H9 (cell line): ENCODE results near the gene RIBC2. TPM values are rescaled to one million over a fixed set of nuclear protein-coding genes. Genes with fewer than 3 reads are reported as not detected.

Experiments
- DNase-seq: peaks from one replicate; pipeline ENCODE4 v3.0.0-alpha.2; 2017
- H2AFZ ChIP-seq: one replicate; pipeline ENCODE4 v1.6.1; 2013; ENCODE audit warnings: mild to moderate bottlenecking, low read length, control low read depth, moderate library complexity
- H2AK5ac ChIP-seq: 2 replicates; pipeline ENCODE4 v1.6.1; 2013; ENCODE audit warnings: low read length, control low read depth, mixed read lengths; ENCODE audit not compliant: insufficient read length
- H2BK120ac ChIP-seq: one replicate; pipeline ENCODE4 v1.6.1; 2013; ENCODE audit warnings: low read depth, mild to moderate bottlenecking, low read length, control low read depth, inconsistent platforms; ENCODE audit not compliant: poor library complexity, severe bottlenecking
- H2BK12ac ChIP-seq: 2 replicates; pipeline ENCODE4 v1.6.1; 2013; ENCODE audit warnings: low read length, control low read depth, mixed read lengths, low read depth; ENCODE audit not compliant: insufficient read length
- H2BK15ac ChIP-seq: 2 replicates; pipeline ENCODE4 v1.6.1; 2013; ENCODE audit warnings: low read depth, low read length, control low read depth
- H2BK20ac ChIP-seq: one replicate; pipeline ENCODE4 v1.6.1; 2013; ENCODE audit warnings: low read depth, mild to moderate bottlenecking, low read length, control low read depth, inconsistent platforms; ENCODE audit not compliant: poor library complexity, severe bottlenecking
- H2BK5ac ChIP-seq: 2 replicates; pipeline ENCODE4 v1.6.1; 2013; ENCODE audit warnings: low read length, control low read depth, mixed read lengths; ENCODE audit not compliant: insufficient read length
- H3K14ac ChIP-seq: 2 replicates; pipeline ENCODE4 v1.6.1; 2013; ENCODE audit warnings: low read length, control low read depth; ENCODE audit not compliant: insufficient read depth
- H3K18ac ChIP-seq: 2 replicates; pipeline ENCODE4 v1.6.1; 2013; ENCODE audit warnings: low read depth, mild to moderate bottlenecking, mixed read lengths, low read length, control low read depth; ENCODE audit not compliant: insufficient read length
- H3K23ac ChIP-seq: 2 replicates; pipeline ENCODE4 v1.6.1; 2013; ENCODE audit warnings: low read length, control low read depth, mixed read lengths, low read depth; ENCODE audit not compliant: insufficient read length
- H3K23me2 ChIP-seq: 2 replicates; pipeline ENCODE4 v1.6.1; 2013; ENCODE audit warnings: low read depth, mild to moderate bottlenecking, mixed read lengths, low read length, control low read depth; ENCODE audit not compliant: insufficient read length, poor library complexity, severe bottlenecking
- H3K27ac ChIP-seq: 2 replicates; pipeline ENCODE4 v1.5.1; 2013; ENCODE audit warnings: low read length, control low read depth, mixed read lengths, low read depth; ENCODE audit not compliant: insufficient read length
- H3K27me3 ChIP-seq: 2 replicates; pipeline ENCODE4 v1.6.1; 2013; ENCODE audit warnings: low read length, control low read depth, inconsistent platforms; ENCODE audit not compliant: insufficient read depth
- H3K4ac ChIP-seq: 2 replicates; pipeline ENCODE4 v1.6.1; 2013; ENCODE audit warnings: low read depth, mild to moderate bottlenecking, control low read depth, inconsistent platforms, low read length, moderate library complexity
- H3K4me1 ChIP-seq: 2 replicates; pipeline ENCODE4 v1.6.1; 2013; ENCODE audit warnings: low read length, control low read depth, inconsistent platforms; ENCODE audit not compliant: insufficient read depth
- H3K4me2 ChIP-seq: 2 replicates; pipeline ENCODE4 v1.6.1; 2013; ENCODE audit warnings: low read length, control low read depth, mixed read lengths; ENCODE audit not compliant: insufficient read length, insufficient read depth
- H3K56ac ChIP-seq: 2 replicates; pipeline ENCODE4 v1.6.1; 2013; ENCODE audit warnings: low read depth, mild to moderate bottlenecking, mixed read lengths, low read length, control low read depth; ENCODE audit not compliant: insufficient read length
- H3K79me1 ChIP-seq: 2 replicates; pipeline ENCODE4 v1.6.1; 2013; ENCODE audit warnings: low read depth, mild to moderate bottlenecking, moderate library complexity, low read length, control low read depth, inconsistent platforms; ENCODE audit not compliant: insufficient read depth, poor library complexity, severe bottlenecking
- H3K79me2 ChIP-seq: 2 replicates; pipeline ENCODE4 v1.6.1; 2013; ENCODE audit warnings: low read length, control low read depth, inconsistent platforms; ENCODE audit not compliant: insufficient read depth
- H3K9ac ChIP-seq: 2 replicates; pipeline ENCODE4 v1.6.1; 2013; ENCODE audit warnings: low read length, control low read depth, mixed read lengths; ENCODE audit not compliant: insufficient read length; ENCODE audit errors: extremely low read depth
- H3K9me3 ChIP-seq: one replicate; pipeline ENCODE4 v1.6.1; 2013; ENCODE audit warnings: low read depth, low read length, inconsistent platforms; ENCODE audit not compliant: control insufficient read depth
- H3T11ph ChIP-seq: one replicate; pipeline ENCODE4 v1.6.1; 2013; ENCODE audit warnings: mild to moderate bottlenecking, low read length, control low read depth, inconsistent platforms
- H4K20me1 ChIP-seq: one replicate; pipeline ENCODE4 v1.6.1; 2013; ENCODE audit not compliant: control insufficient read depth, insufficient read length, insufficient read depth
- H4K5ac ChIP-seq: 2 replicates; pipeline ENCODE4 v1.6.1; 2013; ENCODE audit warnings: low read depth, mild to moderate bottlenecking, mixed read lengths, low read length, control low read depth; ENCODE audit not compliant: insufficient read length
- H4K8ac ChIP-seq: replicated peaks from 2 replicates; pipeline ENCODE4 v1.6.1; 2013; ENCODE audit warnings: low read length, control low read depth, mixed read lengths, low read depth; ENCODE audit not compliant: insufficient read length
- H4K91ac ChIP-seq: 2 replicates; pipeline ENCODE4 v1.6.1; 2013; ENCODE audit warnings: low read depth, mild to moderate bottlenecking, moderate library complexity, mixed read lengths, low read length, control low read depth; ENCODE audit not compliant: insufficient read length
- H3K27ac Mint-ChIP-seq, 3 experiments: 2 replicates in 2 of 3; 3 replicates in 1 of 3; pipeline ENCODE4 v1.8.0; 2020 to 2021; ENCODE audit warnings: mixed read lengths in 3 of 3, mild to moderate bottlenecking in 1 of 3, moderate library complexity in 1 of 3
- H3K27me3 Mint-ChIP-seq: 2 replicates; pipeline ENCODE4 v1.8.0; 2021; ENCODE audit warnings: low read depth, mild to moderate bottlenecking, moderate library complexity, mixed read lengths
- H3K36me3 Mint-ChIP-seq, 3 experiments: 2 replicates in 2 of 3; 3 replicates in 1 of 3; pipeline ENCODE4 v1.8.0; 2020 to 2021; ENCODE audit warnings: low read depth in 3 of 3, mixed read lengths in 3 of 3; ENCODE audit not compliant: insufficient read depth in 1 of 3
- H3K4me1 Mint-ChIP-seq, 2 experiments: 2 replicates each; pipeline ENCODE4 v1.8.0; 2020; ENCODE audit warnings: mixed read lengths in 2 of 2
- H3K4me3 Mint-ChIP-seq, 2 experiments: 2 replicates in 1 of 2; 3 replicates in 1 of 2; pipeline ENCODE4 v1.8.0; 2020 to 2021; ENCODE audit warnings: mild to moderate bottlenecking in 2 of 2, mixed read lengths in 2 of 2, moderate library complexity in 1 of 2
- H3K9me3 Mint-ChIP-seq, 2 experiments: 2 replicates in 1 of 2; 3 replicates in 1 of 2; pipeline ENCODE4 v1.8.0; 2020; ENCODE audit warnings: mild to moderate bottlenecking in 2 of 2, mixed read lengths in 2 of 2, moderate library complexity in 1 of 2
- WGBS: extraction: QIAGEN DNeasy Blood & Tissue Kit; methylation state at CpG from one replicate; pipeline ENCODE4 v1.1.7; 2013; ENCODE audit warnings: missing lambda C conversion rate, low lambda C conversion rate, mixed read lengths; ENCODE audit not compliant: insufficient read length; ENCODE audit errors: extremely low coverage; 5-methylcytosine and 5-hydroxymethylcytosine counted together
- total RNA-seq: library from RNA; stranded (reverse); gene quantifications from 2 replicates; pipeline ENCODE4 v1.2.1, GENCODE V29; 2021
- TF ChIP-seq, protein P1 (sequence below): fragments of 200-600 bp; sonication (generic); conservative IDR thresholded peaks from 3 replicates; pipeline ENCODE4 v1.8.0; 2021; ENCODE audit warnings: antibody characterized with exemption, mild to moderate bottlenecking

The RIBC2 gene
- total RNA-seq, 1 experiment from 2014 or later, result 4.1 TPM

DNA sequence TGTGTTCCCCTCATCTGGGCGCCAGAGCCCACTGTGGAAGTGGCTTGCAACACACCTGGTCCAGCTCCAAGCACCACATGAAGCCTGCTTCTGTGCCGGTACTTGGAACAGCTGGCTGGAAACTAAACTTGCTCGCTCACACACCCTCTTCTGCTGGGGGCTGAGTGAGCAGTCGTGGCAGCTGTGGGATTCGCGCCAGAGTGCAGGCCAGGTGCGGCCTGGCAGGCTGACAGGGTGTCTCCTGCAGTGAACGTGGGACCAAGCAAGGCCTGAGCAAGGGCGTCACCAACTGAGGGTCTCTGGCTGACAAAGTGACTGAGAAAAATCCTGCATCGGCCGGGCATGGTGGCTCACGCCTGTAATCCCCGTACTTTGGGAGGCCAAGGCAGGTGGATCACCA lies 15.3 kb upstream of the RIBC2 start:
- H3K79me2 ChIP-seq, result no peaks in the 10 kb centered on the region
- no peaks in the 10 kb centered on the region for H4K20me1 ChIP-seq
- no peak overlapping the region for H4K91ac ChIP-seq
- no peak overlapping the region; the same call in 1 of the 2 replicates for H3K14ac ChIP-seq
- no peak overlapping the region for H3K4me3 Mint-ChIP-seq
- no peak overlapping the region for H3K18ac ChIP-seq
- DNase-seq, result no peak
- H3K27me3 ChIP-seq, result no peaks in the 10 kb centered on the region
- no peak overlapping the region for H3T11ph ChIP-seq
- H3K56ac ChIP-seq, result no peak overlapping the region
- no peak overlapping the region for H2AFZ ChIP-seq
- H3K9me3 Mint-ChIP-seq, result no peaks in the 10 kb centered on the region
- H3K23me2 ChIP-seq, result no peaks in the 10 kb centered on the region
- no peak overlapping the region for H2BK15ac ChIP-seq
- no peak overlapping the region for H2AK5ac ChIP-seq
- H3K27ac ChIP-seq, result no peak overlapping the region
- no peaks in the 10 kb centered on the region for H3K9me3 ChIP-seq
- no peak overlapping the region for H2BK120ac ChIP-seq
- no peaks in the 10 kb centered on the region for H3K36me3 Mint-ChIP-seq
- no peak overlapping the region for H3K27ac Mint-ChIP-seq
- no peak overlapping the region for H2BK12ac ChIP-seq
- no peak overlapping the region for H3K4ac ChIP-seq
- no peaks in the 10 kb centered on the region for H3K79me1 ChIP-seq
- no peak overlapping the region for H3K4me2 ChIP-seq
- no peak overlapping the region for H4K5ac ChIP-seq
- no peak overlapping the region for H3K9ac ChIP-seq
- no peak overlapping the region for H2BK20ac ChIP-seq
- no peak overlapping the region for H4K8ac ChIP-seq
- H2BK5ac ChIP-seq, result no peak overlapping the region
- H3K4me1 Mint-ChIP-seq, result peaks cover 2 to 10% of the 10 kb centered on the region in 2 experiments
- no peak overlapping the region for H3K23ac ChIP-seq
- TF ChIP-seq, protein P1, sequence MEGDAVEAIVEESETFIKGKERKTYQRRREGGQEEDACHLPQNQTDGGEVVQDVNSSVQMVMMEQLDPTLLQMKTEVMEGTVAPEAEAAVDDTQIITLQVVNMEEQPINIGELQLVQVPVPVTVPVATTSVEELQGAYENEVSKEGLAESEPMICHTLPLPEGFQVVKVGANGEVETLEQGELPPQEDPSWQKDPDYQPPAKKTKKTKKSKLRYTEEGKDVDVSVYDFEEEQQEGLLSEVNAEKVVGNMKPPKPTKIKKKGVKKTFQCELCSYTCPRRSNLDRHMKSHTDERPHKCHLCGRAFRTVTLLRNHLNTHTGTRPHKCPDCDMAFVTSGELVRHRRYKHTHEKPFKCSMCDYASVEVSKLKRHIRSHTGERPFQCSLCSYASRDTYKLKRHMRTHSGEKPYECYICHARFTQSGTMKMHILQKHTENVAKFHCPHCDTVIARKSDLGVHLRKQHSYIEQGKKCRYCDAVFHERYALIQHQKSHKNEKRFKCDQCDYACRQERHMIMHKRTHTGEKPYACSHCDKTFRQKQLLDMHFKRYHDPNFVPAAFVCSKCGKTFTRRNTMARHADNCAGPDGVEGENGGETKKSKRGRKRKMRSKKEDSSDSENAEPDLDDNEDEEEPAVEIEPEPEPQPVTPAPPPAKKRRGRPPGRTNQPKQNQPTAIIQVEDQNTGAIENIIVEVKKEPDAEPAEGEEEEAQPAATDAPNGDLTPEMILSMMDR, result no peak
- no peaks in the 10 kb centered on the region; the same call in none of the 2 replicates for H3K27me3 Mint-ChIP-seq
- H3K4me1 ChIP-seq, result no peaks in the 10 kb centered on the region
- no CpG with 5 or more reads among the region's 13 CpGs for WGBS
